Fibroblast of lung (primary cell): ENCODE measurements around the gene TMEM232. TPM values are rescaled to one million over a fixed set of nuclear protein-coding genes. Genes with fewer than 3 reads are reported as not detected.

Experiments
- DNase-seq, 2 donors: peaks; one replicate each; pipeline versions ENCODE4 v3.0.0 to v3.0.0-alpha.2; 2010; ENCODE audit warnings: low read depth in 2 of 2
- H2AFZ ChIP-seq: 2 replicates; pipeline ENCODE4 v1.5.1; 2012; ENCODE audit warnings: low read length, control low read depth, inconsistent platforms
- H3K27ac ChIP-seq: 2 replicates; pipeline ENCODE4 v1.5.1; 2011; ENCODE audit warnings: low read length, control low read depth; ENCODE audit not compliant: insufficient read depth
- H3K27me3 ChIP-seq: 2 replicates; pipeline ENCODE4 v1.5.1; 2011; ENCODE audit warnings: mild to moderate bottlenecking, low read length; ENCODE audit not compliant: control insufficient read depth, insufficient read depth
- H3K36me3 ChIP-seq: 2 replicates; pipeline ENCODE4 v1.5.1; 2011; ENCODE audit warnings: low read length; ENCODE audit not compliant: control insufficient read depth, insufficient read depth
- H3K4me1 ChIP-seq: 2 replicates; pipeline ENCODE4 v1.5.1; 2011; ENCODE audit warnings: low read length; ENCODE audit not compliant: control insufficient read depth, insufficient read depth; ENCODE audit errors: extremely low read depth
- H3K4me2 ChIP-seq: 2 replicates; pipeline ENCODE4 v1.5.1; 2011; ENCODE audit warnings: low read length, control low read depth; ENCODE audit not compliant: insufficient read depth; ENCODE audit errors: extremely low read depth
- H3K4me3 ChIP-seq, 4 experiments: fragments of 200-600 bp in 1 of 4; sonication (generic) in 1 of 4; replicated peaks in 1 of 4; 2 replicates each; pipeline ENCODE4 v1.5.1; 2011 to 2016; ENCODE audit warnings: low read length in 4 of 4, low read depth in 3 of 4, mild to moderate bottlenecking in 3 of 4, control low read depth in 2 of 4, inconsistent platforms in 1 of 4, mixed read lengths in 1 of 4; ENCODE audit not compliant: insufficient read depth in 1 of 4; ENCODE audit errors: control extremely low read depth in 1 of 4
- H3K79me2 ChIP-seq: 2 replicates; pipeline ENCODE4 v1.5.1; 2012; ENCODE audit warnings: mild to moderate bottlenecking, low read length, inconsistent platforms; ENCODE audit not compliant: control insufficient read depth, insufficient read depth
- H3K9ac ChIP-seq: 2 replicates; pipeline ENCODE4 v1.5.1; 2011; ENCODE audit warnings: mild to moderate bottlenecking, low read length, control low read depth; ENCODE audit not compliant: insufficient read depth
- H3K9me3 ChIP-seq: 2 replicates; pipeline ENCODE4 v1.5.1; 2012; ENCODE audit warnings: low read depth, low read length; ENCODE audit not compliant: control insufficient read depth, insufficient read depth
- H4K20me1 ChIP-seq: 2 replicates; pipeline ENCODE4 v1.5.1; 2011; ENCODE audit warnings: low read length; ENCODE audit not compliant: control insufficient read depth, insufficient read depth; ENCODE audit errors: extremely low read depth
- EZH2 ChIP-seq: IDR thresholded peaks from 2 replicates; pipeline ENCODE4 v1.5.1; 2012; ENCODE audit warnings: low read length, control low read depth, mild to moderate bottlenecking; ENCODE audit errors: missing control alignments
- polyA plus RNA-seq, 2 donors: library from polyadenylated mRNA; depleted of rRNA in 1 of 2; stranded (reverse) in 1 of 2; unstranded in 1 of 2; fragments of >200 nt; gene quantifications; 2 replicates each; pipeline ENCODE4 v1.2.1, GENCODE V29; 2011 to 2012; ENCODE audit warnings: missing spikeins in 1 of 2
- total RNA-seq: library from RNA; depleted of rRNA; stranded (reverse); fragments of >200 nt; gene quantifications from 2 replicates; pipeline ENCODE4 v1.2.1, GENCODE V29; 2014
- TF ChIP-seq, protein P1 (sequence below), 2 donors: IDR thresholded peaks in 1 of 2; conservative IDR thresholded peaks in 1 of 2; 1 replicate in 1 of 2; 2 replicates in 1 of 2; pipeline ENCODE4 v1.5.1; 2011 to 2012; ENCODE audit warnings: low read length in 2 of 2, control low read depth in 1 of 2, inconsistent platforms in 1 of 2, low read depth in 1 of 2, mild to moderate bottlenecking in 1 of 2

TMEM232 gene
- total and polyA plus RNA-seq, 2 donors (not counting 1 experiment from before 2014, with no cell fraction given) = 2.0 to 5.6 TPM

DNA sequence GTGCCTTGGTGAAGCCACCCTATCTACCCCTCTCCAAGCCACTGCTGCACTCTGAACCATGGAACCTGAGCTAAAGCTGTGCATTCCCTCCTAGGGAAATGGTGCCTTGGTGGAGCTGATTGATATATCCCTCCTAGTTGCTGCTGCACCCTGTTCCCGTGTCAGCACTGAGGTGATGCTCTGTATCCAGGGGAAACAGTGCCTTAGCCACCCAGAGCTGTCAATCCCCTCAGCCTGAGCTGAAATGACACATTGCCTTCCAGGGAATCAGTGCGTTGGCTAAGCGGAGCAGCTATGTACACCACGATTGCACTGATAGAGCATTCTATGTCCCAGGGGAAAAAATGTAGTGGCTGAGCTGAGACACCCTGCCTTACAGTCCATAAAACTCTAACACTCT lies 257.0 kb downstream of the TMEM232 start:
- no peaks in the 10 kb centered on the region for H3K4me1 ChIP-seq
- no peak for DNase-seq
- no peaks in the 10 kb centered on the region for H3K79me2 ChIP-seq
- no peaks in the 10 kb centered on the region for H3K27me3 ChIP-seq
- H4K20me1 ChIP-seq = no peaks in the 10 kb centered on the region
- no peak overlapping the region for H3K9ac ChIP-seq
- H3K27ac ChIP-seq = no peak overlapping the region
- H3K36me3 ChIP-seq = no peaks in the 10 kb centered on the region
- no peak overlapping the region for H3K4me3 ChIP-seq
- H3K9me3 ChIP-seq = no peaks in the 10 kb centered on the region
- H2AFZ ChIP-seq = no peak overlapping the region
- no peak overlapping the region for H3K4me2 ChIP-seq
- TF ChIP-seq, protein P1, sequence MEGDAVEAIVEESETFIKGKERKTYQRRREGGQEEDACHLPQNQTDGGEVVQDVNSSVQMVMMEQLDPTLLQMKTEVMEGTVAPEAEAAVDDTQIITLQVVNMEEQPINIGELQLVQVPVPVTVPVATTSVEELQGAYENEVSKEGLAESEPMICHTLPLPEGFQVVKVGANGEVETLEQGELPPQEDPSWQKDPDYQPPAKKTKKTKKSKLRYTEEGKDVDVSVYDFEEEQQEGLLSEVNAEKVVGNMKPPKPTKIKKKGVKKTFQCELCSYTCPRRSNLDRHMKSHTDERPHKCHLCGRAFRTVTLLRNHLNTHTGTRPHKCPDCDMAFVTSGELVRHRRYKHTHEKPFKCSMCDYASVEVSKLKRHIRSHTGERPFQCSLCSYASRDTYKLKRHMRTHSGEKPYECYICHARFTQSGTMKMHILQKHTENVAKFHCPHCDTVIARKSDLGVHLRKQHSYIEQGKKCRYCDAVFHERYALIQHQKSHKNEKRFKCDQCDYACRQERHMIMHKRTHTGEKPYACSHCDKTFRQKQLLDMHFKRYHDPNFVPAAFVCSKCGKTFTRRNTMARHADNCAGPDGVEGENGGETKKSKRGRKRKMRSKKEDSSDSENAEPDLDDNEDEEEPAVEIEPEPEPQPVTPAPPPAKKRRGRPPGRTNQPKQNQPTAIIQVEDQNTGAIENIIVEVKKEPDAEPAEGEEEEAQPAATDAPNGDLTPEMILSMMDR (conservative IDR thresholded peaks at IDR 0.05 in 1 of 2, IDR thresholded peaks at IDR 0.05 in 1 of 2; ENCODE audit: low read depth in 1 of 2, low read length in 2 of 2) = no peak
- TF ChIP-seq EZH2 = no peak

- no peak overlapping the region for H3K27ac ChIP-seq
- no peak overlapping the region for H3K4me2 ChIP-seq
- TF ChIP-seq, protein P1 (conservative IDR thresholded peaks at IDR 0.05 in 1 of 2, IDR thresholded peaks at IDR 0.05 in 1 of 2; ENCODE audit: low read depth in 1 of 2, low read length in 2 of 2) = no peak
- no peak for TF ChIP-seq EZH2
- peak in 1 of 2 donors; percentile 50 for DNase-seq
- H3K9ac ChIP-seq = no peak overlapping the region
- no peaks in the 10 kb centered on the region for H3K9me3 ChIP-seq
- H2AFZ ChIP-seq = no peak overlapping the region
- H3K4me1 ChIP-seq = no peaks in the 10 kb centered on the region
- H3K79me2 ChIP-seq = no peaks in the 10 kb centered on the region
- H3K36me3 ChIP-seq = no peaks in the 10 kb centered on the region
- H3K4me3 ChIP-seq = no peak overlapping the region
- H3K27me3 ChIP-seq = no peaks in the 10 kb centered on the region
- H4K20me1 ChIP-seq = no peaks in the 10 kb centered on the region
Measured at GRCh38 chr5:110463106-110463505, 263.4 kb downstream of the TMEM232 start.

- Histone ChIP-seq H3K4me1 (no peaks in the 10 kb centered on the region), H3K79me2 (no peaks in the 10 kb centered on the region), H3K4me2 (no peak overlapping the region), H3K9ac (no peak overlapping the region), H3K27ac (no peak overlapping the region), H3K9me3 (no peaks in the 10 kb centered on the region), H2AFZ (no peak overlapping the region), H3K27me3 (no peaks in the 10 kb centered on the region), H3K36me3 (no peaks in the 10 kb centered on the region), H4K20me1 (no peaks in the 10 kb centered on the region), H3K4me3 (no peak overlapping the region)
- no peak for TF ChIP-seq EZH2
- TF ChIP-seq, protein P1 (conservative IDR thresholded peaks at IDR 0.05 in 1 of 2, IDR thresholded peaks at IDR 0.05 in 1 of 2; ENCODE audit: low read depth in 1 of 2, low read length in 2 of 2) = no peak
- DNase-seq = no peak
Measured at GRCh38 chr5:110460837-110461236, 265.6 kb downstream of the TMEM232 start.
